K562 (cell line): ENCODE measurements around the gene CHSY3. TPM values are rescaled to one million over a fixed set of nuclear protein-coding genes. Genes with fewer than 3 reads are reported as not detected.

Experiments
- ATAC-seq: fragments of 200-7000 bp; cut with Tn5 transposase; 3 replicates; pipeline ENCODE4 v1.9.1; 2020; ENCODE audit warnings: moderate library complexity
- BruUV-seq: library from RNA; stranded (reverse); fragments of 400-500 nt; replicated peaks from 2 replicates; lab custom pipeline; 2021; lab: Mats Ljungman, UMichigan
- CTCF ChIA-PET: fragments of 300-600 bp; formaldehyde crosslinking; extraction: SDS; loops from one replicate; lab custom pipeline; 2021; ENCODE audit warnings: low intra/inter-chr PET ratio; lab: Yijun Ruan, JAX
- POLR2A ChIA-PET: fragments of 300-600, 350-650 bp; sonication (Branson Sonifier 250); formaldehyde crosslinking; extraction: SDS; loops from one replicate; lab custom pipeline; 2021; ENCODE audit warnings: antibody characterized with exemption, inconsistent platforms; lab: Yijun Ruan, JAX
- DNase-seq, 4 experiments: peaks; one replicate each; pipeline versions ENCODE4 v3.0.0 to v3.0.0-alpha.2; 2011 to 2018; ENCODE audit warnings: low spot score in 3 of 4, mixed read lengths in 3 of 4; ENCODE audit errors: extremely low read depth in 1 of 4
- FAIRE-seq: peaks from 2 replicates; lab custom pipeline; 2011; peaks lifted over from hg19 to GRCh38; lab: Jason Lieb, UNC
- H2AFZ ChIP-seq: 2 replicates; pipeline ENCODE4 v1.6.0; 2011; ENCODE audit warnings: low read depth, low read length, control low read depth, inconsistent platforms
- H3K27ac ChIP-seq: fragments of 200-600 bp; 3 replicates; pipeline ENCODE4 v1.8.0; 2011; ENCODE audit warnings: low read depth, mild to moderate bottlenecking, control low read depth, inconsistent platforms, low read length, moderate library complexity, mixed read lengths; ENCODE audit errors: extremely low read depth
- H3K27me3 ChIP-seq, 2 experiments: fragments of 300-600 bp in 1 of 2; 2 replicates in 1 of 2; 3 replicates in 1 of 2; pipeline versions ENCODE4 v1.6.0 to v1.8.0; 2011; ENCODE audit warnings: inconsistent platforms in 2 of 2, low read length in 2 of 2, mild to moderate bottlenecking in 1 of 2, mixed read lengths in 1 of 2, moderate library complexity in 1 of 2; ENCODE audit not compliant: control insufficient read depth in 2 of 2, insufficient read depth in 2 of 2
- H3K36me3 ChIP-seq: fragments of 300-600 bp; 3 replicates; pipeline ENCODE4 v1.8.0; 2011; ENCODE audit warnings: mild to moderate bottlenecking, low read length, inconsistent platforms; ENCODE audit not compliant: control insufficient read depth, insufficient read depth
- H3K4me1 ChIP-seq, 2 experiments: fragments of 200-600 bp in 1 of 2; replicated peaks in 1 of 2; 2 replicates in 1 of 2; 3 replicates in 1 of 2; pipeline versions ENCODE4 v1.5.1 to v1.8.0; 2011; ENCODE audit warnings: inconsistent platforms in 2 of 2, low read length in 2 of 2, mild to moderate bottlenecking in 1 of 2, mixed read lengths in 1 of 2, moderate library complexity in 1 of 2; ENCODE audit not compliant: control insufficient read depth in 2 of 2, insufficient read depth in 2 of 2
- H3K4me2 ChIP-seq: 2 replicates; pipeline ENCODE4 v1.6.1; 2011; ENCODE audit warnings: low read length, control low read depth, inconsistent platforms, mixed read lengths; ENCODE audit not compliant: insufficient read depth
- H3K4me3 ChIP-seq: fragments of 200-600 bp; sonication (generic), shearing (Covaris generic); 2 replicates; pipeline ENCODE4 v1.5.1; 2016; ENCODE audit warnings: control low read depth, inconsistent platforms
- H3K79me2 ChIP-seq: fragments of 200-600 bp; 3 replicates; pipeline ENCODE4 v1.8.0; 2011; ENCODE audit warnings: low read length, inconsistent platforms; ENCODE audit not compliant: control insufficient read depth, insufficient read depth
- H3K9ac ChIP-seq, 2 experiments: 2 replicates each; pipeline versions ENCODE4 v1.6.0 to v1.6.1; 2011; ENCODE audit warnings: low read depth in 2 of 2, low read length in 2 of 2, control low read depth in 1 of 2, inconsistent platforms in 1 of 2, mild to moderate bottlenecking in 1 of 2, mixed read lengths in 1 of 2; ENCODE audit not compliant: insufficient read depth in 1 of 2
- H3K9me1 ChIP-seq: one replicate; pipeline ENCODE4 v1.6.0; 2011; ENCODE audit warnings: inconsistent platforms, mild to moderate bottlenecking, low read length, moderate library complexity; ENCODE audit not compliant: control insufficient read depth, insufficient read depth
- H3K9me3 ChIP-seq: replicated peaks from 2 replicates; pipeline ENCODE4 v1.5.1; 2011; ENCODE audit warnings: low read depth, low read length, inconsistent platforms; ENCODE audit not compliant: control insufficient read depth, insufficient read depth
- H4K20me1 ChIP-seq: replicated peaks from 2 replicates; pipeline ENCODE4 v1.6.1; 2011; ENCODE audit warnings: low read length, inconsistent platforms, mixed read lengths; ENCODE audit not compliant: control insufficient read depth, insufficient read depth
- CHD7 ChIP-seq: fragments of 200-600 bp; sonication (generic); IDR thresholded peaks from one replicate; pipeline ENCODE4 v1.6.1; 2012; ENCODE audit warnings: mild to moderate bottlenecking, low read depth, low read length, inconsistent platforms
- HMGXB4 ChIP-seq: sonication (generic); formaldehyde crosslinking; IDR thresholded peaks from 2 replicates; pipeline ENCODE4 v1.8.1; 2023; ENCODE audit warnings: mild to moderate bottlenecking, missing genetic modification reagents
- PATZ1 ChIP-seq: fragments of 250-450 bp; sonication (Bioruptor Pico); IDR thresholded peaks from 2 replicates; pipeline ENCODE4 v1.5.0; 2020; ENCODE audit warnings: mild to moderate bottlenecking, borderline replicate concordance
- SMARCE1 ChIP-seq: fragments of 450-650 bp; IDR thresholded peaks from 2 replicates; pipeline ENCODE4 v1.7.1; 2016; ENCODE audit warnings: mild to moderate bottlenecking
- ZNF224 ChIP-seq: sonication (generic); formaldehyde crosslinking; IDR thresholded peaks from 2 replicates; pipeline ENCODE4 v1.8.0; 2022; ENCODE audit warnings: mild to moderate bottlenecking, missing genetic modification reagents
- WGBS: fragments of 100-300 bp; shearing (Covaris generic); methylation state at CpG from one replicate; pipeline ENCODE4 v1.1.6; 2016; ENCODE audit warnings: low coverage, mixed read lengths; ENCODE audit not compliant: insufficient coverage; ENCODE audit errors: missing lambda C conversion rate; 5-methylcytosine and 5-hydroxymethylcytosine counted together
- in situ Hi-C: fragments of 300-500 bp; cut with MboI; formaldehyde crosslinking; loops from 4 replicates; pipeline ENCODE4 v1.15.0; 2018; ENCODE audit warnings: inconsistent platforms, mixed read lengths
- intact Hi-C: fragments of 100-400 bp; cut with micrococcal nuclease; formaldehyde crosslinking; loops from 2 replicates; pipeline ENCODE4 v1.14.2; 2022
- polyA plus RNA-seq, 8 experiments: library from polyadenylated mRNA; depleted of rRNA in 4 of 8; stranded (reverse) in 5 of 8; unstranded in 3 of 8; fragments of >200 nt; fragmentation: Nextera tagmentation in 2 of 8; fragmentation: Illumina TruSeq in 1 of 8; extraction: Ambion mirVana in 2 of 8; extraction: Trizol in 1 of 8; gene quantifications; 2 replicates each; pipeline versions ENCODE4 v1.2.1 to v1.2.3, GENCODE V29; 2011 to 2014; ENCODE audit warnings: inconsistent platforms in 1 of 8, missing spikeins in 1 of 8
- total RNA-seq, 7 experiments: library from RNA; depleted of rRNA in 6 of 7; stranded (reverse); fragments of >200 nt in 6 of 7; fragmentation: Illumina TruSeq in 2 of 7; extraction: Trizol in 2 of 7; gene quantifications; 2 replicates each; pipeline versions ENCODE4 v1.2.1 to v1.2.3, GENCODE V29; 2011 to 2021; ENCODE audit warnings: low replicate concordance in 1 of 7

Gene CHSY3
- total and polyA plus RNA-seq, 9 of the 15 experiments (the other 6 are each of a cell fraction or from before 2014, with no cell fraction given), result 0.04 TPM; not detected in 8

GRCh38 chr5:130183115-130183514 lies 278.9 kb downstream of the CHSY3 start:
- WGBS, result 2% methylated on average over 7 of the region's 7 CpGs
- Histone ChIP-seq H3K36me3 (no peaks in the 10 kb centered on the region), H4K20me1 (no peaks in the 10 kb centered on the region), H3K27me3 (no peaks in the 10 kb centered on the region), H3K79me2 (no peaks in the 10 kb centered on the region), H3K9me3 (no peaks in the 10 kb centered on the region; the same call in 1 of the 2 replicates), H3K9me1 (no peaks in the 10 kb centered on the region), H3K4me1 (no peaks in the 10 kb centered on the region), H3K4me3 (no peak overlapping the region), H2AFZ (no peak overlapping the region), H3K9ac (no peak overlapping the region), H3K27ac (no peak overlapping the region), H3K4me2 (no peak overlapping the region)
- BruUV-seq, result no TSS peak
- CTCF ChIA-PET, result no interaction called here
- FAIRE-seq (no peak), DNase-seq (no peak), ATAC-seq (no peak)
- in situ Hi-C loops (no loop called here), intact Hi-C loops (no loop called here)
- POLR2A ChIA-PET, result no interaction called here
- TF ChIP-seq SMARCE1 (no peak), ZNF224 (CRISPR knock-in tag) (no peak), PATZ1 (CRISPR knock-in tag) (no peak), HMGXB4 (CRISPR knock-in tag) (no peak), CHD7 (no peak)
